SH-SY5Y (cell line): Measurements from ENCODE around the gene EMP2.

Source experiments
- GATA2 ChIP-seq: IDR thresholded peaks from 2 replicates; pipeline ENCODE4 v1.6.1; 2011; ENCODE audit warnings: mild to moderate bottlenecking, low read depth, low read length
- GATA3 ChIP-seq: IDR thresholded peaks from 2 replicates; pipeline ENCODE4 v1.6.1; 2011; ENCODE audit warnings: low read depth, mild to moderate bottlenecking, low read length, moderate library complexity

DNA sequence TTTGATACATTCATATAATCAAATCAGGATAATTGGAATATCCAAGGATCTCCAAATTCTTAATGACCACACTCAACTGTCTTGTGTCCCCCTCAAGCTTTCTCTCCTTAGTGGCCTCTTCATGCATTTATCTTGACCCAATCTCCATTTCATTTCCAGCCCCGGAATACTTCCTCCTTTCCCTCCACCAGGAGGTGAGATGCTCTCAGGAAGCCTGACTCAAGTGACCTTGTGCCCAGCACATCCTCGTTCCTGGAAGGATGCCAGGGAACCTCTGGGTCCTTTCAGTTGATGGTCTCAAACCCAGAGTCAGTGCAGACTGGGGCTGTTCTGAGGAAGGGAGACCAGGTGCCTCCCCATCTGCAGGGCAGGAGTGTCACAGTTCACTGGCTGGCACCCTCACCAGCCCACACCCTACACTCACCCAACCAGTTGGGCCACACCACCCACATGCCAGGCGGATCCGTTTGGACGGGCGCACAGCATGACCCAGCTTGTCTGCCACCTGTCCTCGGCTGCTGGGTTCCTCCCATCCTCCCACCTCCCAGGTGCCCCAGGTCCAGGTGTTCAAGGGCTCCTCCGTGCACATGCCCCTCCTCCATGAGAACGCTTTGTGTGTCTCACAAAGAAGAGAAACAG is 14.0 kb upstream of the EMP2 start:
- TF ChIP-seq GATA2 (no peak), GATA3 (no peak)
